MM.1S (cell line): ENCODE results near the gene ANO3.

Experiments
- CTCF ChIP-seq: fragments of 300-600 bp; sonication (generic); IDR thresholded peaks from 2 replicates; pipeline ENCODE4 v1.5.1; 2016; ENCODE audit warnings: antibody characterized with exemption, low read length, mixed read lengths
- EZH2 ChIP-seq: fragments of 300-600 bp; sonication (generic); optimal IDR thresholded peaks from 2 replicates; pipeline ENCODE3; 2017; ENCODE audit warnings: low read depth, mild to moderate bottlenecking, antibody characterized with exemption, low read length, mixed read lengths
- EZH2phosphoT487 ChIP-seq: fragments of 300-600 bp; sonication (generic); IDR thresholded peaks from 2 replicates; pipeline ENCODE4 v1.6.1; 2018; ENCODE audit warnings: antibody characterized with exemption, low read length

- TF ChIP-seq CTCF (peak; percentile 37), EZH2 (no peak), EZH2phosphoT487 (no peak)
Measured at GRCh38 chr11:26522912-26523610, 191.1 kb downstream of the ANO3 start.
